ENCODE results near the gene REST. TPM values are rescaled to one million over a fixed set of nuclear protein-coding genes. Genes with fewer than 3 reads are reported as not detected.
A peak's percentile ranks its signal among the peaks of the same experiment; 100 is the strongest.

REST gene
- total and polyA plus RNA-seq, 9 of the 15 experiments (the other 6 are each of a cell fraction or from before 2014, with no cell fraction given), result 2.9 to 24.0 (median 19.2) TPM

DNA sequence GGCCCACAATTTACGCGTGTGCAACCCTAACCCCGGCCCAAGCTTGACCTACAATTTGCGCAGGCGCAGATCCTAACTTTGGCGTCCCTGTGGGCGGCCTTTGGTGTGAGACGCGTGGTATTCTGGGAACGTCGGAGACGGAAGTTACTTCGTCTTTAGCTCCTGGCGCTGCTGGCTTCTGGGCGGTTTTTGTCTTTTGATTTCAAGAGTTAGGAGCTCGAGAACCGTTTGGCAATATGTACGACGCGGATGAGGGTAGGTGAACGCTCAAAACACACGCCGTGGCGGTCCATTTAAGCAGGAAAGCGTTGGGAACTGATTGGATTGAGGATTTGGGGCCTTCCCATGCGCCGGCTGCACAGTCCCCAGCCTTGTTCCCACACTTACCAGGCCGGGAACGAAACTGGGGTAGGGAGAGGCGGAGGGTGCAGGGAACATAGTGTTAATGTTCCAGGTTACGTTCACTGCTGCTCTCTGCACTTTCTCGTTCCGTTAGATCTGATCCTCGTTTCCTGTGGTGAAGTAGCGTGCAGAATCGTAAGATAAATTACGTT is 71.1 kb downstream of the REST start, which contains the start of gene POLR2B (continued):
- TF ChIP-seq TOE1 (IDR thresholded peaks at IDR 0.05; ENCODE audit: borderline replicate concordance), result 0 out of 2 replicates have a peak, but pooled peaks have one; percentile 12
- 0 out of 2 replicates have a peak, but pooled peaks have one; percentile 53 for TF ChIP-seq TOE1 (CRISPR knock-in tag; IDR thresholded peaks at IDR 0.05; ENCODE audit: borderline replicate concordance, low read depth)
- no peak for TF ChIP-seq ZNF583 (CRISPR knock-in tag; IDR thresholded peaks at IDR 0.05)
- no peak for TF ChIP-seq XRCC3 (IDR thresholded peaks at IDR 0.05)
- TF ChIP-seq JUND (IDR thresholded peaks at IDR 0.05; ENCODE audit: borderline replicate concordance, low read depth, low read length), result no peak
- TF ChIP-seq JUND (tag; IDR thresholded peaks at IDR 0.05; ENCODE audit: borderline replicate concordance, low read depth, low read length), result peak; percentile 20; the same call in 1 of the 3 replicates
- peak; percentile 10; the same call in 1 of the 2 replicates for TF ChIP-seq RB1 (IDR thresholded peaks at IDR 0.05; ENCODE audit: low read depth)
- no peak for TF ChIP-seq ZEB2 (IDR thresholded peaks at IDR 0.05)
- TF ChIP-seq, protein P1, sequence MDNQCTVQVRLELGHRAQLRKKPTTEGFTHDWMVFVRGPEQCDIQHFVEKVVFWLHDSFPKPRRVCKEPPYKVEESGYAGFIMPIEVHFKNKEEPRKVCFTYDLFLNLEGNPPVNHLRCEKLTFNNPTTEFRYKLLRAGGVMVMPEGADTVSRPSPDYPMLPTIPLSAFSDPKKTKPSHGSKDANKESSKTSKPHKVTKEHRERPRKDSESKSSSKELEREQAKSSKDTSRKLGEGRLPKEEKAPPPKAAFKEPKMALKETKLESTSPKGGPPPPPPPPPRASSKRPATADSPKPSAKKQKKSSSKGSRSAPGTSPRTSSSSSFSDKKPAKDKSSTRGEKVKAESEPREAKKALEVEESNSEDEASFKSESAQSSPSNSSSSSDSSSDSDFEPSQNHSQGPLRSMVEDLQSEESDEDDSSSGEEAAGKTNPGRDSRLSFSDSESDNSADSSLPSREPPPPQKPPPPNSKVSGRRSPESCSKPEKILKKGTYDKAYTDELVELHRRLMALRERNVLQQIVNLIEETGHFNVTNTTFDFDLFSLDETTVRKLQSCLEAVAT (IDR thresholded peaks at IDR 0.05), result peak; percentile 34 to 47; a peak in 3 of 4 replicates
- no peak for TF ChIP-seq SMARCC2 (IDR thresholded peaks at IDR 0.05; ENCODE audit: low read depth)
- no peak for TF ChIP-seq NR4A1 (CRISPR knock-in tag; IDR thresholded peaks at IDR 0.05)
- 0 out of 2 replicates have a peak, but pooled peaks have one; percentile 21 for TF ChIP-seq NR4A1 (tag; IDR thresholded peaks at IDR 0.05)
- TF ChIP-seq TBP (optimal IDR thresholded peaks at IDR 0.05; ENCODE audit: low read depth, low read length), result peak; percentile 86
- no peak for TF ChIP-seq XRCC5 (IDR thresholded peaks at IDR 0.05; ENCODE audit: low read depth, low read length)
- no peak for TF ChIP-seq POLR2AphosphoS2 (IDR thresholded peaks at IDR 0.05; ENCODE audit: low read length)
- TF ChIP-seq, protein P2, sequence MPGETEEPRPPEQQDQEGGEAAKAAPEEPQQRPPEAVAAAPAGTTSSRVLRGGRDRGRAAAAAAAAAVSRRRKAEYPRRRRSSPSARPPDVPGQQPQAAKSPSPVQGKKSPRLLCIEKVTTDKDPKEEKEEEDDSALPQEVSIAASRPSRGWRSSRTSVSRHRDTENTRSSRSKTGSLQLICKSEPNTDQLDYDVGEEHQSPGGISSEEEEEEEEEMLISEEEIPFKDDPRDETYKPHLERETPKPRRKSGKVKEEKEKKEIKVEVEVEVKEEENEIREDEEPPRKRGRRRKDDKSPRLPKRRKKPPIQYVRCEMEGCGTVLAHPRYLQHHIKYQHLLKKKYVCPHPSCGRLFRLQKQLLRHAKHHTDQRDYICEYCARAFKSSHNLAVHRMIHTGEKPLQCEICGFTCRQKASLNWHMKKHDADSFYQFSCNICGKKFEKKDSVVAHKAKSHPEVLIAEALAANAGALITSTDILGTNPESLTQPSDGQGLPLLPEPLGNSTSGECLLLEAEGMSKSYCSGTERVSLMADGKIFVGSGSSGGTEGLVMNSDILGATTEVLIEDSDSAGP (CRISPR knock-in tag; IDR thresholded peaks at IDR 0.05), result no peak
- no peak for TF ChIP-seq FUS (optimal IDR thresholded peaks at IDR 0.05; ENCODE audit: low read depth, low read length)
- peak; percentile 57 for TF ChIP-seq RBBP5 (IDR thresholded peaks at IDR 0.05; ENCODE audit: borderline replicate concordance, insufficient read depth, low read length, poor library complexity, severe bottlenecking)
- TF ChIP-seq TAL1 (IDR thresholded peaks at IDR 0.05), result no peak
- TF ChIP-seq, protein P3, sequence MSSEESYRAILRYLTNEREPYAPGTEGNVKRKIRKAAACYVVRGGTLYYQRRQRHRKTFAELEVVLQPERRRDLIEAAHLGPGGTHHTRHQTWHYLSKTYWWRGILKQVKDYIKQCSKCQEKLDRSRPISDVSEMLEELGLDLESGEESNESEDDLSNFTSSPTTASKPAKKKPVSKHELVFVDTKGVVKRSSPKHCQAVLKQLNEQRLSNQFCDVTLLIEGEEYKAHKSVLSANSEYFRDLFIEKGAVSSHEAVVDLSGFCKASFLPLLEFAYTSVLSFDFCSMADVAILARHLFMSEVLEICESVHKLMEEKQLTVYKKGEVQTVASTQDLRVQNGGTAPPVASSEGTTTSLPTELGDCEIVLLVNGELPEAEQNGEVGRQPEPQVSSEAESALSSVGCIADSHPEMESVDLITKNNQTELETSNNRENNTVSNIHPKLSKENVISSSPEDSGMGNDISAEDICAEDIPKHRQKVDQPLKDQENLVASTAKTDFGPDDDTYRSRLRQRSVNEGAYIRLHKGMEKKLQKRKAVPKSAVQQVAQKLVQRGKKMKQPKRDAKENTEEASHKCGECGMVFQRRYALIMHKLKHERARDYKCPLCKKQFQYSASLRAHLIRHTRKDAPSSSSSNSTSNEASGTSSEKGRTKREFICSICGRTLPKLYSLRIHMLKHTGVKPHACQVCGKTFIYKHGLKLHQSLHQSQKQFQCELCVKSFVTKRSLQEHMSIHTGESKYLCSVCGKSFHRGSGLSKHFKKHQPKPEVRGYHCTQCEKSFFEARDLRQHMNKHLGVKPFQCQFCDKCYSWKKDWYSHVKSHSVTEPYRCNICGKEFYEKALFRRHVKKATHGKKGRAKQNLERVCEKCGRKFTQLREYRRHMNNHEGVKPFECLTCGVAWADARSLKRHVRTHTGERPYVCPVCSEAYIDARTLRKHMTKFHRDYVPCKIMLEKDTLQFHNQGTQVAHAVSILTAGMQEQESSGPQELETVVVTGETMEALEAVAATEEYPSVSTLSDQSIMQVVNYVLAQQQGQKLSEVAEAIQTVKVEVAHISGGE (CRISPR knock-in tag; IDR thresholded peaks at IDR 0.05), result peak in 1 of 3 experiments; percentile 53; a peak in 2 of 6 replicates
- no peak for TF ChIP-seq CHD2 (IDR thresholded peaks at IDR 0.05; ENCODE audit: low read depth, low read length)
- TF ChIP-seq, protein P4, sequence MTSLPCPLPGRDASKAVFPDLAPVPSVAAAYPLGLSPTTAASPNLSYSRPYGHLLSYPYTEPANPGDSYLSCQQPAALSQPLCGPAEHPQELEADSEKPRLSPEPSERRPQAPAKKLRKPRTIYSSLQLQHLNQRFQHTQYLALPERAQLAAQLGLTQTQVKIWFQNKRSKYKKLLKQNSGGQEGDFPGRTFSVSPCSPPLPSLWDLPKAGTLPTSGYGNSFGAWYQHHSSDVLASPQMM (CRISPR knock-in tag; IDR thresholded peaks at IDR 0.05), result no peak
- peak; percentile 88 for TF ChIP-seq PHF8 (IDR thresholded peaks at IDR 0.05; ENCODE audit: borderline replicate concordance, low read length)

Measured in K562 (cell line).